Stimulated activated CD4-positive, alpha-beta T cell treated with anti-CD3 and anti-CD28 coated beads, Interleukin-1b, Interleukin-23, amount 100 ng/mL, for 1 hour (primary cell): Measurements from ENCODE around the gene PCDHGA8.
"Not testable (repeated sequence)": the region's sequence is repeated elsewhere in the genome, so short reads cannot be mapped to it uniquely, and the experiment has no call there.

Experiments
- DNase-seq, 2 donors: peaks; one replicate each; pipeline ENCODE4 v3.0.0-alpha.2; 2020; ENCODE audit warnings: low read depth in 2 of 2

The PCDHGA8 gene

GRCh38 chr5:141402553-141403243 is 10.3 kb downstream of the PCDHGA8 start, which contains the start of gene PCDHGA9:
PCDHGA9 (plus strand) TSS chr5:141402778; CDS start chr5:141402953, 175 bp downstream.
- DNase-seq = no peak

- DNase-seq = no peak
Measured at GRCh38 chr5:141403387-141403786, 11.0 kb downstream of the PCDHGA8 start.

- not testable (repeated sequence) for DNase-seq
Measured at GRCh38 chr5:141407790-141408505, 15.5 kb downstream of the PCDHGA8 start, which contains the start of gene PCDHGB6. PCDHGB6 (plus strand) TSS chr5:141408021; CDS start chr5:141408203, 182 bp downstream.

- DNase-seq = no peak
Measured at GRCh38 chr5:141409598-141410306, 17.3 kb downstream of the PCDHGA8 start.

- no peak for DNase-seq
Measured at GRCh38 chr5:141411575-141411974, 19.1 kb downstream of the PCDHGA8 start.

GRCh38 chr5:141412854-141413539 is 20.6 kb downstream of the PCDHGA8 start, which contains the start of gene PCDHGA10:
PCDHGA10 (plus strand) TSS chr5:141412987; CDS start chr5:141413176, 189 bp downstream.
- DNase-seq = peak in 1 of 2 donors; percentile 34

- no peak for DNase-seq
Measured at GRCh38 chr5:141413540-141414069, 21.2 kb downstream of the PCDHGA8 start.

- not testable (repeated sequence) for DNase-seq
Measured at GRCh38 chr5:141414548-141415274, 22.3 kb downstream of the PCDHGA8 start.

GRCh38 chr5:141415275-141415618 is 22.8 kb downstream of the PCDHGA8 start:
- DNase-seq = not testable (repeated sequence)

GRCh38 chr5:141417494-141418172 is 25.2 kb downstream of the PCDHGA8 start, which contains the start of gene PCDHGB7:
PCDHGB7 (plus strand) TSS chr5:141417677; CDS start chr5:141417860, 183 bp downstream.
- not testable (repeated sequence) for DNase-seq

GRCh38 chr5:141419074-141419880 is 26.8 kb downstream of the PCDHGA8 start:
- DNase-seq = no peak

GRCh38 chr5:141420855-141421488 is 28.5 kb downstream of the PCDHGA8 start, which contains the start of gene PCDHGA11:
PCDHGA11 (plus strand) TSS chr5:141421051; CDS start chr5:141421228, 177 bp downstream.
- no peak for DNase-seq

- DNase-seq = no peak
Measured at GRCh38 chr5:141421489-141421855, 29.0 kb downstream of the PCDHGA8 start.

- DNase-seq = no peak
Measured at GRCh38 chr5:141422742-141423291, 30.4 kb downstream of the PCDHGA8 start.

GRCh38 chr5:141427783-141428426 is 35.5 kb downstream of the PCDHGA8 start:
- no peak for DNase-seq

GRCh38 chr5:141430332-141431113 is 38.1 kb downstream of the PCDHGA8 start, which contains the start of gene PCDHGA12:
PCDHGA12 (plus strand) TSS chr5:141430507; CDS start chr5:141430760, 253 bp downstream.
- no peak for DNase-seq

GRCh38 chr5:141431286-141431685 is 38.9 kb downstream of the PCDHGA8 start:
- DNase-seq = no peak
